NCI-H146 (cell line): ENCODE measurements around the gene UBFD1.
"Not testable (repeated sequence)": the region's sequence is repeated elsewhere in the genome, so short reads cannot be mapped to it uniquely, and the experiment has no call there.

ENCODE experiments used
- DNase-seq: peaks from one replicate; lab custom pipeline; 2025; lab: John Stamatoyannopoulos, UW

UBFD1 gene

GRCh38 chr16:23556881-23557778, at the start of gene UBFD1, which contains the start of gene EARS2:
TSS of gene UBFD1 (plus strand) at chr16:23557727. CDS start at chr16:23557743, 16 bp downstream.
TSS of gene EARS2 (minus strand) at chr16:23557350. CDS start at chr16:23557343, 7 bp downstream.
- DNase-seq = peak; percentile 99

GRCh38 chr16:23508589-23509440, 48.7 kb upstream of the UBFD1 start:
- DNase-seq = no peak

GRCh38 chr16:23509441-23509754, 48.1 kb upstream of the UBFD1 start:
- DNase-seq = no peak

GRCh38 chr16:23509782-23510163, 47.8 kb upstream of the UBFD1 start:
- DNase-seq = peak; percentile 47

- peak; percentile 85 for DNase-seq
These were observed 47.2 kb upstream of the UBFD1 start, which contains the start of gene GGA2 for GRCh38 chr16:23510164-23510914. TSS of gene GGA2 (minus strand) at chr16:23510494. CDS start at chr16:23510411, 83 bp downstream.

- DNase-seq = not testable (repeated sequence)
These were observed 46.6 kb upstream of the UBFD1 start for GRCh38 chr16:23510915-23511270.

GRCh38 chr16:23511731-23512130, 45.8 kb upstream of the UBFD1 start:
- no peak for DNase-seq

- DNase-seq = no peak
These were observed 45.3 kb upstream of the UBFD1 start for GRCh38 chr16:23512168-23512695.

- DNase-seq = no peak
These were observed 43.0 kb upstream of the UBFD1 start for GRCh38 chr16:23514381-23515152.

- no peak for DNase-seq
These were observed 41.6 kb upstream of the UBFD1 start for GRCh38 chr16:23515881-23516280.

GRCh38 chr16:23516366-23517137, 41.0 kb upstream of the UBFD1 start:
- no peak for DNase-seq

- no peak for DNase-seq
These were observed 39.1 kb upstream of the UBFD1 start for GRCh38 chr16:23518435-23518891.

- DNase-seq = no peak
These were observed 38.2 kb upstream of the UBFD1 start for GRCh38 chr16:23519282-23519681.

GRCh38 chr16:23520500-23520899, 37.0 kb upstream of the UBFD1 start:
- no peak for DNase-seq

GRCh38 chr16:23521037-23521743, 36.3 kb upstream of the UBFD1 start:
- no peak for DNase-seq

GRCh38 chr16:23521965-23522364, 35.6 kb upstream of the UBFD1 start:
- DNase-seq = no peak

- no peak for DNase-seq
These were observed 34.2 kb upstream of the UBFD1 start for GRCh38 chr16:23523321-23523720.

- DNase-seq = no peak
These were observed 33.6 kb upstream of the UBFD1 start for GRCh38 chr16:23523876-23524385.

- DNase-seq = no peak
These were observed 32.6 kb upstream of the UBFD1 start for GRCh38 chr16:23524886-23525285.
